Measurements from ENCODE around the gene FAM156B. TPM values are rescaled to one million over a fixed set of nuclear protein-coding genes. Genes with fewer than 3 reads are reported as not detected.
A peak's percentile ranks its signal among the peaks of the same experiment; 100 is the strongest.
"Not testable (repeated sequence)": the region's sequence is repeated elsewhere in the genome, so short reads cannot be mapped to it uniquely, and the experiment has no call there.

Gene FAM156B
- total and polyA plus RNA-seq, 2 donors (not counting 1 experiment from before 2014, with no cell fraction given), result 13.3 to 50.8 TPM

DNA sequence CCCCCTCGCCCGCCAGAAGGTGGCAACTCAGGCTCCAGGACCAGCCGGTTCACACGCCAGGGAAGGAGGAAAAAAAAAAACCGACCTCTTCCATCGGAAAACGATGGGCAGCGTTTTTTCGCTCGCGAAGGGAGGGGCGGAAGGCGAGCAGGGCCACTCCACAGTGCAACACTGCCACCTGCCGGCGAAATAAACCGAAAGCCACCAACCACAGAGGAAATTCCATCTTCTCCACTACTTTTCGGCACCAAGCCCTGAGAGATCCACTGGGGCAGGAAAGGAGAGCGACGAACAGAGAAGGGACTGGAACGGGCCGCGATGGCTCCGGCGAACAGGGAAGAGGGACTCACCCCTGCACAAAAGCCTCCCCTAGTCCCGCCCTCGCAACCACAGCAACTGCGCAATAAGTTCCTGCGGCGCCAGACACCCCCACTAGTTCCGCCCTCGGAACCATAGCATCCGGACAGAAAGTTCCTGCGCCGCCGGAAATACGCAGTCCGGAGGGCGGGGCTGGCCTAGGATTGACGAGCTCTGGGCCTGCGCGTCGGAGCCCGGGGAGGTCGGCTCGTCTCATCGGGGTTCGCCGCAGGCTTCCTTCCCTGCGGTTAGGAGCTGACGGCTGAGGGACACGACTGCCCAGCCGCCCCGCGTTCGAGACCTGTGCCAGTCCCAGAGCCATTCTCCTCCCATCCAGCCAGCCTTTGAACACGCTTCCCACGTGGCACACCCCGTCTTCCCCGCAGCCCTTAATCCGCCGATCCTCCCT, 37.8 kb downstream of the FAM156B start:
- ATAC-seq (ENCODE audit: low read depth) (peak; percentile 92), DNase-seq (peak; percentile 92)
- no peaks in the 10 kb centered on the region for H3K27me3 ChIP-seq (replicated peaks in 1 of 4; ENCODE audit: control extremely low read depth in 1 of 4, control insufficient read depth in 3 of 4, insufficient read depth in 4 of 4, low read length in 3 of 4)
- H4K20me1 ChIP-seq (ENCODE audit: control insufficient read depth, insufficient read depth, low read length, poor library complexity, severe bottlenecking), result no peaks in the 10 kb centered on the region
- H3K36me3 ChIP-seq (replicated peaks in 1 of 2; ENCODE audit: control extremely low read depth in 1 of 2, control insufficient read depth in 1 of 2, extremely low read depth in 1 of 2, insufficient read depth in 2 of 2, low read length in 1 of 2), result no peaks in the 10 kb centered on the region
- Mint-ChIP-seq H3K9me3 (ENCODE audit: insufficient read depth) (no peaks in the 10 kb centered on the region), H3K27ac (peak overlapping the region; percentile 97), H3K4me1 (peaks cover 5% of the 10 kb centered on the region), H3K27me3 (no peaks in the 10 kb centered on the region), H3K4me3 (peak overlapping the region; percentile 89)
- peak overlapping the region; percentile 92 to 98 for H3K27ac ChIP-seq (ENCODE audit: low read length in 2 of 2)
- WGBS (ENCODE audit: insufficient coverage), result under 1% methylated on average over 43 of the region's 61 CpGs
- peak overlapping the region; percentile 98 for H2AFZ ChIP-seq (ENCODE audit: insufficient read depth, low read depth, low read length, poor library complexity, severe bottlenecking)
- CTCF ChIA-PET, result interaction anchor here (0.7 to 1.1 kb wide), 3 partner anchors 11 to 60 kb away, joined by 3 to 4 read pairs (median 3); no protein-coding TSS in a partner anchor
- no peaks in the 10 kb centered on the region for H3K9me3 ChIP-seq (ENCODE audit: control extremely low read depth in 1 of 3, control insufficient read depth in 2 of 3, insufficient read depth in 1 of 3, low read length in 2 of 3)
- H3K4me2 ChIP-seq (replicated peaks; ENCODE audit: low read depth, low read length, poor library complexity, severe bottlenecking), result peak overlapping the region; percentile 90
- peak overlapping the region; percentile 88 for H3K9ac ChIP-seq (ENCODE audit: low read length)
- intact Hi-C loops (cut with micrococcal nuclease), result no loop called here
- TF ChIP-seq, protein P1, sequence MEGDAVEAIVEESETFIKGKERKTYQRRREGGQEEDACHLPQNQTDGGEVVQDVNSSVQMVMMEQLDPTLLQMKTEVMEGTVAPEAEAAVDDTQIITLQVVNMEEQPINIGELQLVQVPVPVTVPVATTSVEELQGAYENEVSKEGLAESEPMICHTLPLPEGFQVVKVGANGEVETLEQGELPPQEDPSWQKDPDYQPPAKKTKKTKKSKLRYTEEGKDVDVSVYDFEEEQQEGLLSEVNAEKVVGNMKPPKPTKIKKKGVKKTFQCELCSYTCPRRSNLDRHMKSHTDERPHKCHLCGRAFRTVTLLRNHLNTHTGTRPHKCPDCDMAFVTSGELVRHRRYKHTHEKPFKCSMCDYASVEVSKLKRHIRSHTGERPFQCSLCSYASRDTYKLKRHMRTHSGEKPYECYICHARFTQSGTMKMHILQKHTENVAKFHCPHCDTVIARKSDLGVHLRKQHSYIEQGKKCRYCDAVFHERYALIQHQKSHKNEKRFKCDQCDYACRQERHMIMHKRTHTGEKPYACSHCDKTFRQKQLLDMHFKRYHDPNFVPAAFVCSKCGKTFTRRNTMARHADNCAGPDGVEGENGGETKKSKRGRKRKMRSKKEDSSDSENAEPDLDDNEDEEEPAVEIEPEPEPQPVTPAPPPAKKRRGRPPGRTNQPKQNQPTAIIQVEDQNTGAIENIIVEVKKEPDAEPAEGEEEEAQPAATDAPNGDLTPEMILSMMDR (IDR thresholded peaks at IDR 0.05), result peak; percentile 76
- TF ChIP-seq EZH2 (IDR thresholded peaks at IDR 0.05; ENCODE audit: borderline replicate concordance, insufficient read depth, low read depth, low read length, poor library complexity, severe bottlenecking), result no peak
- H3K79me2 ChIP-seq (ENCODE audit: control insufficient read depth, insufficient read depth, low read length), result no peaks in the 10 kb centered on the region
- H3K4me1 ChIP-seq (ENCODE audit: control insufficient read depth in 2 of 2, insufficient read depth in 2 of 2, low read length in 2 of 2), result peaks cover 5 to 6% of the 10 kb centered on the region in 2 donors
- peak overlapping the region; percentile 65 to 88 (median 73) for H3K4me3 ChIP-seq (ENCODE audit: control extremely low read depth in 1 of 5, extremely low read depth in 1 of 5, insufficient read depth in 1 of 5, low read depth in 2 of 5, low read length in 4 of 5)
- POLR2A ChIA-PET, result interaction anchor here (0.9 kb wide), 1 partner anchor 11 kb away, joined by 3 read pairs; no protein-coding TSS in a partner anchor

DNA sequence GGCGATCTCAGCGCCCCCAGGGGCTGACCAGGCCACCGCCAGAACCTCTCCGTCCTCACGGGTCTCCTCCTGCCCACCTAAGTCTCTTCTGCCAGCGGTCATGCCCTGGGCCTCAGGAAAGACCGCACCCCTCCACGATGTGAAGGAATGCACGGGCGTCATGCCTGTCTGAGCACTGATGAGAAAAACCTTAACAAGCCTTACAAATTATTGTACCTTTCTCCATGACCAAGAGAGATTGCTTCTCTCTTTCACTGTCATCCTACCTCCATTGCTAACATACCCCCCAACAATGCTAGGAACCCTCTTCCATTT, 38.3 kb downstream of the FAM156B start:
- Histone ChIP-seq H3K4me2 (replicated peaks; ENCODE audit: low read depth, low read length, poor library complexity, severe bottlenecking) (peak overlapping the region; percentile 90), H3K4me3 (ENCODE audit: control extremely low read depth in 1 of 5, extremely low read depth in 1 of 5, insufficient read depth in 1 of 5, low read depth in 2 of 5, low read length in 4 of 5) (peak overlapping the region in 4 of 5 experiments; percentile 73 to 88 (median 74)), H3K27ac (ENCODE audit: low read length in 2 of 2) (peak overlapping the region; percentile 92 to 98), H2AFZ (ENCODE audit: insufficient read depth, low read depth, low read length, poor library complexity, severe bottlenecking) (peak overlapping the region; percentile 98), H3K9ac (ENCODE audit: low read length) (peak overlapping the region; percentile 88)
- H3K9me3 ChIP-seq (ENCODE audit: control extremely low read depth in 1 of 3, control insufficient read depth in 2 of 3, insufficient read depth in 1 of 3, low read length in 2 of 3); H3K4me1 Mint-ChIP-seq; intact Hi-C loops (cut with micrococcal nuclease); H3K36me3 ChIP-seq (replicated peaks in 1 of 2; ENCODE audit: control extremely low read depth in 1 of 2, control insufficient read depth in 1 of 2, extremely low read depth in 1 of 2, insufficient read depth in 2 of 2, low read length in 1 of 2); H4K20me1 ChIP-seq (ENCODE audit: control insufficient read depth, insufficient read depth, low read length, poor library complexity, severe bottlenecking); H3K27me3 Mint-ChIP-seq; H3K9me3 Mint-ChIP-seq (ENCODE audit: insufficient read depth); ATAC-seq (ENCODE audit: low read depth); DNase-seq; H3K79me2 ChIP-seq (ENCODE audit: control insufficient read depth, insufficient read depth, low read length); H3K4me1 ChIP-seq (ENCODE audit: control insufficient read depth in 2 of 2, insufficient read depth in 2 of 2, low read length in 2 of 2); H3K27me3 ChIP-seq (replicated peaks in 1 of 4; ENCODE audit: control extremely low read depth in 1 of 4, control insufficient read depth in 3 of 4, insufficient read depth in 4 of 4, low read length in 3 of 4): not testable (repeated sequence)
- H3K27ac Mint-ChIP-seq, result peak overlapping the region; percentile 97
- POLR2A ChIA-PET, result interaction anchor here (0.9 kb wide), 1 partner anchor 12 kb away, joined by 3 read pairs; no protein-coding TSS in a partner anchor
- CTCF ChIA-PET, result interaction anchor here (0.7 to 1.1 kb wide), 3 partner anchors 12 to 60 kb away, joined by 3 to 4 read pairs (median 3); no protein-coding TSS in a partner anchor
- WGBS (ENCODE audit: insufficient coverage), result 7% methylated on average over 9 of the region's 10 CpGs
- peak overlapping the region; percentile 89 for H3K4me3 Mint-ChIP-seq

DNA sequence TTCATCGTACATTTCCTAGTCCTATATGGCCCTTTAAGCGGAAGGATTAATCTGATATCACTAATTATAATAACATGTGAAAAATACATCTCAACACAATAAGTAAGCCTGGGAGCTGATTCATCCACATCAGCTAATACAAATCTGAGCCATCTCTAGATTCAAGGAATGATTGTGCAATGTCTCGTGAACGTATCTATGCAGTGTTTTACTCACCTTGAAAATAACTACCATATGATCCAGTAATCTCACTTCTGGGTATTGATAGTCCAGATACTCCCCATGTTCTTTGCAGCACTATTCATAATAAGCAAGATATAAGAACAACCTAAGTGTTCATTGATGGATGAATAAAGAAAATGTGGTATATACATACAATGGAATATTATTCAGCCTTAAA, 43.6 kb downstream of the FAM156B start:
- H3K4me1 Mint-ChIP-seq, result not testable (repeated sequence)
- WGBS (ENCODE audit: insufficient coverage), result no CpG with 5 or more reads among the region's 4 CpGs

More for the DNA sequence above, 43.6 kb downstream of the FAM156B start:
- DNase-seq; H3K4me3 Mint-ChIP-seq; intact Hi-C loops (cut with micrococcal nuclease); H3K9ac ChIP-seq (ENCODE audit: low read length); POLR2A ChIA-PET; H3K79me2 ChIP-seq (ENCODE audit: control insufficient read depth, insufficient read depth, low read length); H2AFZ ChIP-seq (ENCODE audit: insufficient read depth, low read depth, low read length, poor library complexity, severe bottlenecking); H3K27ac Mint-ChIP-seq; H3K9me3 ChIP-seq (ENCODE audit: control extremely low read depth in 1 of 3, control insufficient read depth in 2 of 3, insufficient read depth in 1 of 3, low read length in 2 of 3); H3K36me3 ChIP-seq (replicated peaks in 1 of 2; ENCODE audit: control extremely low read depth in 1 of 2, control insufficient read depth in 1 of 2, extremely low read depth in 1 of 2, insufficient read depth in 2 of 2, low read length in 1 of 2); H3K4me2 ChIP-seq (replicated peaks; ENCODE audit: low read depth, low read length, poor library complexity, severe bottlenecking); H3K27me3 ChIP-seq (replicated peaks in 1 of 4; ENCODE audit: control extremely low read depth in 1 of 4, control insufficient read depth in 3 of 4, insufficient read depth in 4 of 4, low read length in 3 of 4); H3K4me1 ChIP-seq (ENCODE audit: control insufficient read depth in 2 of 2, insufficient read depth in 2 of 2, low read length in 2 of 2); H3K4me3 ChIP-seq (ENCODE audit: control extremely low read depth in 1 of 5, extremely low read depth in 1 of 5, insufficient read depth in 1 of 5, low read depth in 2 of 5, low read length in 4 of 5); H3K27me3 Mint-ChIP-seq; H3K9me3 Mint-ChIP-seq (ENCODE audit: insufficient read depth); ATAC-seq (ENCODE audit: low read depth); H3K27ac ChIP-seq (ENCODE audit: low read length in 2 of 2); CTCF ChIA-PET; H4K20me1 ChIP-seq (ENCODE audit: control insufficient read depth, insufficient read depth, low read length, poor library complexity, severe bottlenecking): not testable (repeated sequence)
